GM19035 (cell line): ENCODE measurements around the gene P4HA2.

Experiments
- ATAC-seq: cut with Tn5 transposase; IDR thresholded peaks from one replicate; pipeline ENCODE4 v1.9.1; 2021; ENCODE audit not compliant: unreplicated experiment

The P4HA2 gene

GRCh38 chr5:132224716-132225115, 2.9 kb downstream of the P4HA2 start:
- ATAC-seq: no peak

GRCh38 chr5:132223861-132224260, 3.8 kb downstream of the P4HA2 start:
- no peak for ATAC-seq

DNA sequence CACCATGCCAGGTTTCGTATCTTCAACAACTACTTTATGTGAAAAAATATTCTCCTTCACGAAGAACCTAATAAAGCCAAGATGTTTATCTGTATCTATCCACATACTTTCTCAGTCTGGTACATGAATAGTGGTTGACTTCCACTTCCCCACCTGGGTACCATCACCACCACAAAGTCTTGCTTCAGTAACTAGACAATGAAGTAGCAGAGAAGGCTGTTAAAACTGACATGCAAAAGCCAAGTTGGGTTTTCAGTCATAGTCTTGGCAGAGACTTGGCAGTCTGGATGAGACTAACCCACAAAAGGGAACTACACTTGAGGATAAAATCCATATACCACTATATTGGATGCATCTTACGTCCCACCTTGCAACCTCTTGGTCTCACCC, 5.0 kb downstream of the P4HA2 start:
- peak; percentile 51 for ATAC-seq

- ATAC-seq: no peak
Measured at GRCh38 chr5:132221781-132222648, 5.6 kb downstream of the P4HA2 start.

DNA sequence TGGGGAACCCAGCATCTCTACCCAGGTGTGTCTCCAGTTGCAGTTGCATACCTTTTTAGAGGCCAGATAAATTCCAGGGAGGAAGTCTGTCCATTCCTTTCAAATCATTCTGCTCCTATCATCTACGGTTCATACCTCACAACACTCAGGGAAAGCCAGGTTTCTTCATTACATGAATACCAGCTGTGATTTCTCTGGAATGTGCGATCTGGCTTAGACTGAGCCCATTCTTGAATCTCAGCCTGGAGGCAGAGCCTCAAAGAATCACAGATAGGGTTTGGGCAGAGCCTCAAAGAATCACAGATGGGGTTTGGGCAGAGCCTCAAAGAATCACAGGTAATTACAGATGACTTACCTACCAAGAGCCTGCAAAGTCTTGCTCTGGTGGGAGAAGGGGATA, 7.2 kb downstream of the P4HA2 start:
- no peak for ATAC-seq

DNA sequence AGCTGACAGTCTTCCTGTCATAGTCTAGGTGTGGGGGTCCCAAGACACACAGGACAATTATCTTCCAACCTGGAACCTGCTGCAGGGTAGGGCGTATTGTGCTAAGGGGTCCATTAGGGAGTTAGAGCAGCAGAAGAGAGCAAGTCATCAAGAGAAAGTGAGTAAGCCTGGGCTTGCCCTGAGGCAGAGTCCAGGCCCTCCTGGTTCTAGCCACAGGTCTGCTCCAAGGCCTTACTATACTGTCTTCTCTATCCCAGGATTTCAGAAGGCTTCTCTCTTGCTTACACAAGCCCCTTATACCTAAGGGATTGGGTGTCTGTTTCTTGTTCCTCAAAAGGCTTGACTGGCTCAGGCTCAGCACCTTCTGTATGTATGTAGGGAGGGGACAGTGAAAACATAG, 7.7 kb downstream of the P4HA2 start:
- ATAC-seq: no peak

DNA sequence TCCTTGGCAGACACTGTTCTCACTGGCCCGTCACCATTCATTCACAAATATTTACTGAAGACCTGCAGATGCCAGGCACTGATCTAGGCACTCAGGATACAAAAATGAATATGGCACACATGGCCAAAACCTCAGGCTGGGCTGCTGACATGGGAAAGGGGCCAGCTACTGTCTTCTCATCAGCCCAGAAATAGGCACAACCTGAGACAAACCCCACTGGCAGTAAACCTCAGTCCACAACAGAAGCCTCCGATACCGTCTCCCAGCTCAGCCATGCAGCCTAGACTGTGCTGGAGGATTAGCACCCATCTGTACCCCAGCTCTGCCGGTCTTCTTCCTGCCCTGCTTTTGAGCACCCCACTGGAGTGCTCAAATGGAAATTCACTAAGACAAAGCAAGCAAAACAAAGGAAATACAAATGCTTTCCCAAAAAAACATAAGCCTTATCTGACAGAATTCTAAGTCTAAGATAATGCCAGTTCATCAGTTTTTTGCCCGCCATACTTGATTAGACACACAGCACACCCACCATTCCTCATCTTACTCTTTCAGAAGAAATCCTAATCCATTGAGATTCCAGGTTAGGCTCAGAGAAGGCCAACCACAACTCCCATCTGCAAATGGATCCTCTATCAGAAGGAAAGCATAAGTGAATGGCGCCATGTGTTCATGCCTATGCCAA, 8.2 kb downstream of the P4HA2 start:
- ATAC-seq: no peak

- no peak for ATAC-seq
Measured at GRCh38 chr5:132218321-132218720, 9.3 kb downstream of the P4HA2 start.

DNA sequence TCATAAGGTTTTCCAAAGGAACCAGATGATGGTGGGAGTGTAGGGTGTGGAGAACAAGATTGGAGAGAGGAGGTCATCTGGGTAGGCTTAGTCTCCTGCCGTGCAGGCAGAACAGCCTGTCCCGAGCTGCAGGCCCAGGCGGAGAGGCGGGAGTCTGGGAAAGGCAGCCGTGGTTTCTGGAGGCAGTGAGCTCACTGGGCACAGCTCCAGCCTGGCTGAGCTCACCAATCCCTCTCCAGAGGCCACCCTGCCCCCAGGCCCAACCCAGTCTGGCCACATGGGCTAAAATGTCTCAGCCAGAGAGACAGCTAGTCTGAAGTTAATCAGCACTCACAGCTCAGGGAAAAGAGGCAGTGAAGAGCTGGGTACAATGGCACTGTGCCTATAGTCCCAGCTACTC, 12.3 kb downstream of the P4HA2 start:
- no peak for ATAC-seq

DNA sequence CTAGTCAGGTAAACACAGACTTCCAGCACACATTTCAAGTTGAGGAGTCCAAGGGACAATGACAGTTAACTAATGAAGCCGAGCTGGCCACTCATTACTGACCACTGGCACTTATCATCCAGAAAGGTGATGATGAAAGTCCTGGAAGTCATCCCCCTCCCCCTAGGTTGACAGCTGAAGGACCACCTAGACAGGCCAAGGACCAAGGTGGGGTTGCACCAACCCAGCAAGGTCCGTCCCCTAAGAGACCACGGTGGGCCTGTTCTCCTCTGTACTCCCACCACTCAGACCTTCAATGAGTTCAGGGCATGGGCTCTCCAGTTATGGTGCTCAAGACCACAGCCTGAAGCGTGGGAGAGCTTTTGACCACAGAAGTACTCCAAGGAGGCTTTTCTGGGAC, 13.2 kb downstream of the P4HA2 start:
- ATAC-seq: no peak

DNA sequence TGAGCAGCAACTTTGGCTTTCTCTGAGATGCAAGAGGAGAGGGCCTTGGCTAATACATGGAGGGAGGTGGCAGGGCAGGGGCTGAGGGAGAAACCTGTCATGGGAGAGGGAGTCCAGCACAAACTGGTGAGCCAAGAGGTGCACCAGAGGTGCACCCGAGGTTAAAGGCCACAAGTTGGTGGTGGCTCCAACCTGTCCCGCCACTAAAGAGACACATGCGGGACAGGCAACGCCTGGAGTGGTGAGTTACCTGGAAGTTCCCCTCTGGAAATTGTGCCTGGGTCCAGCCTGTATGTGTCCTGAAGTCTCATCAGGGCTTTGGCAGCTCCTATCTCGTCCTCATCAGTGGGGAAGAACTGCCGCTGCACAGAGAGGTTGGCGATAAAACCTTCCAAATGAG, 14.0 kb downstream of the P4HA2 start:
- ATAC-seq: no peak

DNA sequence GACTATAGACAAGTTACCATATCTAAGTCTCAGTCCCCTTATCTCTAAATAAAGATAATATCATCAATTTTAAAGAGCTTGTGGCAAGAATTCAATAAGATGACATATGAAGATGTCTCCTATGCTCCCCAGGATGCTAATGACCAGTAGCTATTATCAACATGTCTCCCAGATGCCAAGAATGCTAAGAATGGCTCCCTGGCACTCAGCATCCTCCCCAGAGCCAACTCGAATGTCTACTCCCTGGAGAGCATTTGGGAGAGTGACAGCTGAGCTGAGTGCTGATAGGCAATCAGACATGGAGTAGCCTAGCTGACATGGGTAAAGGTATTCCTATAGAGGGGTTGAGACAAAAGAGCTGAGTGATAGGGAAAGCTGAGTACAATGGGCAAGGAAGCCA, 15.9 kb downstream of the P4HA2 start:
- no peak for ATAC-seq

- ATAC-seq: no peak
Measured at GRCh38 chr5:132210944-132211343, 16.7 kb downstream of the P4HA2 start.

DNA sequence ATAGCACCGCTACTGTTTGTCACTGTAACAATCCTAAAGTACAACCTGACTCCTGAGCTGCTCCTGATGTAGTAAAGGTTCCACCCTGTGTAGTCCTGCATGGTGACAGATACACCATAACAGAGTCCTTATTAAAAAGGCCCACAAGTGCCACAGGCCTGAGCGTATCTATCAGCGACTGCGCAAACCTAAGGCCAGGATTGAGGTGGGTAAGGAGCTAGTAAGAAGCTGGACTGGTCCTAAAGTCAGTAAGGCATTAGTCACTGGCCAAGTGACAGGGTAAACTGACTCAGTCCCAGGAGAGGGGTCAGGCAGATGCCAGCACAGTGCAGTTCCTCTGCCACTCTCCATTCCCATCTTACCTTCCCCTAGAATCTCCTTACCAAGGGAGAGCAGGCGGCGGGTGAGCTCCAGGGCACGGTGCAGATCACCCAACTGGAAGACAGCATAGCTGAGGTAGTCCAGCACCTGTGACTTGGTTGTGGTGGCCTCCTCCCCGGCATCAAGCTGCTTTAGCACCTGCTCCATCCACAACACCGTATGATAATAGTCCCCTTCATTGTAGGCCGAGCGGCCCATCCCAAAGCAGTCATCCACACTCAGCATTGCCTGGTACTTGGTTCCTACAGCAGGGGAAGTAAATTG, 17.6 kb downstream of the P4HA2 start:
- no peak for ATAC-seq

DNA sequence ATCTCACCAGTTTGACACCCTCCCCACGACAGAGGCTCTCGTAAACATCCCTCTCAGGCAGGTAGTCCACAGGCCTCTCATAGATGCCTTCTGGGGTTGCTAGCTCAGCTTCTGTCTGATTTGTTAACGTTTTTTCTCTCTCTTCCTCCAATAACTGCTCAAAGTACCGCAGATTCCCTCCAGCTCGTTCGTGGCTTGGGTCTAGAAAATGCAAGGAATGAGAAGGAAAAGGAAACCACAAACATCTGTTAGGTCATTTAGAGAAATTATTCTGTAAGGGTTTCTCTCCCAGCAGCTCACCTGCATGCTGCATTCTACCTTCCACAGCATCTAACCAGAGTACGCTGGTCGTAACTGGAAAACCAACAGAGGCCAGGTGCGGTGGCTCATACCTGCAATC, 18.5 kb downstream of the P4HA2 start:
- no peak for ATAC-seq

- ATAC-seq: no peak
Measured at GRCh38 chr5:132207778-132208177, 19.9 kb downstream of the P4HA2 start.

DNA sequence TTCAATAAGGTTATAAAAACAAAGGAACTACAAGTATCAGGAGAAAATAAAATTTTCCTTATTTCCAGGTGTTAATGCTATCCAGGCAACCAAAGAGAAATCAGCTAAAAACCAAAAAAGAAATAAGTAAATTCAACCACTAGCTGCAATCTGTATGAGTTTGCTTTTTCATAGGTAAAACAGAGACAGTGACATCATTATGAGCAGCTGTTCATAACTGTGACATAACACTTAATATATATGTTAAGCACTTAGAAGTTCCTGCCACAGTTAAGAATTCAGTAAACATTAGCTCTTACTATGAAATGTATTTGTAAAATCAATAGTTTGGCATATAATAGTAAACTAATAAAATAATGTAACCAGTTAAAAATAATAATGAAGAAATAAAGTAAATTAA, 20.9 kb downstream of the P4HA2 start:
- no peak for ATAC-seq

DNA sequence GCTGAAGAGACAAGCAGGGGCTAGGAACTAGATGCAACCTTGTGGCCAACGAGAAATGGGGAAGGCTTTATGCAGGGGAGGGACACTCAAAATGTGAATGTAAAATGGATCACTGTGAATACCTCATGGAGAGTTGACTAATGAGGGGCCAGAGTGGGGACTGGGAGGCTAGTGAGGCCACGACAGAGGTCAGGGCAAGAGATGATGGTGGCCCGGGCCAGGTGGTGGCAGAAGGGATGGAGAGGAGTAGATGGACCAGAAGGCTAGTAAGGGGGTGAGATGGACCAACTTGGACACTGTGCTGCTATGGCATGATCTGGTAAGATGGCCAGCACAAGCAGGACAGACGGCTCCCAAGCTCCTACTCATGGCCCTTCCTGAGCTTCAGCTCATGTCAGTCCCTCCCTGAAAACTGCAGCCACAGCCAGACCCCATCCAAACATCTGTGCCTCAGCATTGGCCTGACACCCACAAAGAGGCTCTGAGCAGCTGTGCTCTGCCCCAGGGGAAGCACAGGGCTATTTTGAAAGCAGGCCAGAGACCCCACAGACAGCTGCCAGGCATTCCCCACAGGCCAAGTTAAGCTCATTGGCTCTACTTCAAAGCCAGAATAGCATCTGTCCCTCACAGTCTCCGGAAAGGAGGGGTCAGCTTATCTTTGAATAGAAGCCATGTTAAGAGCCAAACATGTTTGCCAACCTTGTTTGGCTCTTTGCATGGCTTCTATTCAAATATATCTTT, 22.1 kb downstream of the P4HA2 start:
- ATAC-seq: no peak

DNA sequence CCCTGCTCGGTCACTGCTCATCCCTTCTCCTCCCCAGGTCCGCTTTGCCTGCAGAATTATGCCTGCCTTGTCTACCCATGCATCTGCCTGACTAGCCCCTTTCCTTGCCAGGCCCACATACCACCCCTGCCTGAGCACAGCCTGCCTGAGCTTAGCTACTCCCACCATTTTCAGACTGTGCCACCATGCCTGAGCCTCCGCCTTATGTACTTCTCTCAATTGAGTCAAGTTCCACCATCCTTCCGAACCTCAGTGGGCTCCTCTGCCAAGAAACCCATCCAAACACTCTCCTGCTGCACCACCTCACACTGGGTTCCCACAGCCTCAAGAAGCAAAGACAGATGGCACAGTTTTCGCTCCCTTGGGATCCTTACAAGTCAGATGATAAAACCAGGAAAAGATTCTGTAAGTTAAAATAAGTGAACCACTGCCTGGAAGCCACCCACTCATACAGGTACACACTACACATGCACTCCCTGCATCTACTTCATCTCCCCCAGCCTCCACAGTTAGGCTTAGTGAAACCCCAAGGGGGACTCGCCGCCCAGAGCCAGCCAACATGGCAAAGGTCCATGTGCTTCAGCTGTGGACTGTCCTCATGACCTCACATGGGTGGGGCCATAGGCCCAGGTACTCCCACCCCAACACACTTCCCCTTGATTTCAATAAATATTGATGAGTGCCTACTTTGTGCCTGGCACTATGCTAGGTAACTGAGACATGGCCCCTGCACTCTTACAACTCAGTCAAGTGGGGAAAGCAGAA, 23.1 kb downstream of the P4HA2 start:
- no peak for ATAC-seq

DNA sequence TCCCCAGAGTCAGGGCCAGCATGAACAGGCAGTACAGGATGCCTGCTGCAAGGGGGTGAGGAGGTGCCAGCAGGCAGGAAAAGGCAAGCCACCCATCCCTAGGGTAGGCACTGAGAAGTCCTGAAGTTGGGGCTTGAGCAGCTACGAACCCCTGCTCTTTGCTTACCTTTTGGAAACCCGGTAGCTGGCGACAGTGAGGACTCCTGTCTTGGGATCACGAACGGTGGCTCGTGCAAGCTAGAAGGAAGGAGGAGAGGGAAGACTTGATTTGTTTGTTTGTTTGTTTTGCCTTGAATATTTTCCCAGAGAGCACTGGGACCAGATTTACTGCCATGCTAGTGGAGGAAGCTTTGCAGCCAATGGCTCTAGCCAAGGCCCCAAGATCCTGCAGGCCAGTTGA, 23.7 kb downstream of the P4HA2 start:
- no peak for ATAC-seq

DNA sequence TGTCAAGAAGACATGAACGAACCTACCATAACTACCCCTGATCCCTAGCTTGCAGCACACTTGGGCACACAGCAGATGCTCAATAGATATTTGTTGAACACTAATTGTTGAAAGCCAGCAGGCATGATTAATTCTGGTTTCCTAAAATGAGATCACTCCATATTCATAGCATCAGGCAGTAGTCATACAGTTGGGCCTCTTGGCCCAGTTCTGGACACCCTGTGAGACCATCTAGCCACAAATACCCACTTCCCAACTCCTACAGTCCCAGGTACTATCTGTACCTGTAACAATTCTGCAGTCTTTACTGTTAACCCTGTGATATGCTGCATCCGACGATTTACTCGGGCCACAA, 24.2 kb downstream of the P4HA2 start:
- no peak for ATAC-seq
